ENCODE results near the gene MYB. TPM values are rescaled to one million over a fixed set of nuclear protein-coding genes. Genes with fewer than 3 reads are reported as not detected.

MYB gene
- total and polyA plus RNA-seq, 7 donors = 0.55 to 27.8 (median 12.0) TPM; not detected in 2

GRCh38 chr6:135219346-135219745 lies 38.2 kb downstream of the MYB start:
- TF ChIP-seq CTCF (IDR thresholded peaks at IDR 0.05) (no peak), POLR2AphosphoS5 (IDR thresholded peaks at IDR 0.05) (no peak), EP300 (IDR thresholded peaks at IDR 0.05) (no peak), POLR2A (IDR thresholded peaks at IDR 0.05) (no peak)
- H3K27ac ChIP-seq = no peak overlapping the region
- DNase-seq = no peak
- no peaks in the 10 kb centered on the region for H3K27me3 ChIP-seq
- H3K9me3 ChIP-seq = no peaks in the 10 kb centered on the region
- 94 to 96% methylated on average over 6 of the region's 6 CpGs for WGBS, 2 donors
- no peaks in the 10 kb centered on the region for H3K36me3 ChIP-seq
- intact Hi-C loops (cut with DNase I) = no loop called here
- no peaks in the 10 kb centered on the region for H3K4me1 ChIP-seq
- no peak overlapping the region for H3K4me3 ChIP-seq

GRCh38 chr6:135221042-135221441 lies 39.9 kb downstream of the MYB start:
- Histone ChIP-seq H3K9me3 (no peaks in the 10 kb centered on the region), H3K4me3 (no peak overlapping the region), H3K27ac (no peak overlapping the region), H3K4me1 (no peaks in the 10 kb centered on the region), H3K27me3 (no peaks in the 10 kb centered on the region), H3K36me3 (no peaks in the 10 kb centered on the region)
- no peak for DNase-seq
- WGBS, 2 donors = 95 to 96% methylated on average over 3 of the region's 3 CpGs
- TF ChIP-seq CTCF (IDR thresholded peaks at IDR 0.05) (no peak), POLR2AphosphoS5 (IDR thresholded peaks at IDR 0.05) (no peak), EP300 (IDR thresholded peaks at IDR 0.05) (no peak), POLR2A (IDR thresholded peaks at IDR 0.05) (no peak)
- intact Hi-C loops (cut with DNase I) = no loop called here

- no peaks in the 10 kb centered on the region for H3K9me3 ChIP-seq
- no peak overlapping the region for H3K27ac ChIP-seq
- H3K4me1 ChIP-seq = no peaks in the 10 kb centered on the region
- WGBS, 2 donors = 94 to 96% methylated on average over 1 of the region's 1 CpG
- TF ChIP-seq EP300 (IDR thresholded peaks at IDR 0.05) (no peak), CTCF (IDR thresholded peaks at IDR 0.05) (no peak), POLR2AphosphoS5 (IDR thresholded peaks at IDR 0.05) (no peak), POLR2A (IDR thresholded peaks at IDR 0.05) (no peak)
- H3K4me3 ChIP-seq = no peak overlapping the region
- intact Hi-C loops (cut with DNase I) = no loop called here
- no peak for DNase-seq
- H3K36me3 ChIP-seq = no peaks in the 10 kb centered on the region
- no peaks in the 10 kb centered on the region for H3K27me3 ChIP-seq
These were observed 40.4 kb downstream of the MYB start for GRCh38 chr6:135221505-135221904.

- TF ChIP-seq EP300 (IDR thresholded peaks at IDR 0.05) (no peak), POLR2AphosphoS5 (IDR thresholded peaks at IDR 0.05) (no peak), CTCF (IDR thresholded peaks at IDR 0.05) (no peak), POLR2A (IDR thresholded peaks at IDR 0.05) (no peak)
- intact Hi-C loops (cut with DNase I) = no loop called here
- Histone ChIP-seq H3K4me3 (no peak overlapping the region), H3K27me3 (no peaks in the 10 kb centered on the region), H3K9me3 (no peaks in the 10 kb centered on the region), H3K36me3 (no peaks in the 10 kb centered on the region), H3K4me1 (no peaks in the 10 kb centered on the region), H3K27ac (no peak overlapping the region)
- no peak for DNase-seq
- 81 to 89% methylated on average over 5 of the region's 5 CpGs for WGBS, 2 donors
These were observed 41.5 kb downstream of the MYB start for GRCh38 chr6:135222623-135223022.

GRCh38 chr6:135224037-135224647 lies 43.0 kb downstream of the MYB start:
- TF ChIP-seq EP300 (IDR thresholded peaks at IDR 0.05) = no peak
- no peak for TF ChIP-seq POLR2AphosphoS5 (IDR thresholded peaks at IDR 0.05)
- no peak for TF ChIP-seq CTCF (IDR thresholded peaks at IDR 0.05)
- TF ChIP-seq POLR2A (IDR thresholded peaks at IDR 0.05) = no peak
- WGBS, 2 donors = 12 to 41% methylated on average over 6 of the region's 6 CpGs
- no peaks in the 10 kb centered on the region for H3K36me3 ChIP-seq

More at GRCh38 chr6:135224037-135224647, 43.0 kb downstream of the MYB start:
- Histone ChIP-seq H3K9me3 (no peaks in the 10 kb centered on the region), H3K4me1 (no peaks in the 10 kb centered on the region), H3K27me3 (no peaks in the 10 kb centered on the region), H3K4me3 (no peak overlapping the region), H3K27ac (no peak overlapping the region)
- DNase-seq = no peak
- intact Hi-C loops (cut with DNase I) = no loop called here
